Thyroid gland (tissue), 4 donors: ENCODE measurements around the gene ZNF862. TPM values are rescaled to one million over a fixed set of nuclear protein-coding genes. Genes with fewer than 3 reads are reported as not detected.

Experiments used
- DNase-seq, 2 donors: peaks; one replicate each; pipeline ENCODE4 v3.0.0-alpha.2; 2019
- H3K27ac ChIP-seq, 3 donors: fragments of 200-600 bp; sonication (generic); 1 replicate in 2 of 3; 2 replicates in 1 of 3; pipeline ENCODE4 v1.5.1; 2016 to 2019; ENCODE audit warnings: mild to moderate bottlenecking in 1 of 3, moderate library complexity in 1 of 3
- H3K27me3 ChIP-seq: fragments of 200-600 bp; sonication (generic); one replicate; pipeline ENCODE4 v1.5.1; 2019
- H3K36me3 ChIP-seq, 2 donors: fragments of 200-600 bp; sonication (generic); one replicate each; pipeline ENCODE4 v1.5.1; 2016 to 2019
- H3K4me1 ChIP-seq, 2 donors: fragments of 200-600 bp; sonication (generic); one replicate each; pipeline ENCODE4 v1.5.1; 2017 to 2019
- H3K4me3 ChIP-seq, 3 donors: fragments of 200-600 bp; sonication (generic); replicated peaks in 1 of 3; 1 replicate in 2 of 3; 2 replicates in 1 of 3; pipeline ENCODE4 v1.5.1; 2016; ENCODE audit warnings: mild to moderate bottlenecking in 1 of 3
- H3K9me3 ChIP-seq: fragments of 200-600 bp; sonication (generic); one replicate; pipeline ENCODE4 v1.5.1; 2017
- CTCF ChIP-seq, 6 experiments: fragments of 200-600 bp in 3 of 6; fragments of 450-650 bp in 3 of 6; sonication (generic) in 3 of 6; IDR thresholded peaks; one replicate each; pipeline ENCODE4 v1.5.1; 2016 to 2019; ENCODE audit warnings: antibody characterized with exemption in 6 of 6, mild to moderate bottlenecking in 2 of 6, inconsistent platforms in 1 of 6, moderate library complexity in 1 of 6
- POLR2A ChIP-seq, 2 donors: fragments of 450-650 bp; IDR thresholded peaks; one replicate each; pipeline ENCODE4 v1.6.1; 2017; ENCODE audit warnings: antibody characterized with exemption in 2 of 2, mild to moderate bottlenecking in 2 of 2, moderate library complexity in 1 of 2
- WGBS, 2 donors: methylation state at CpG; one replicate each; pipeline ENCODE4 v1.1.5; 2017; 5-methylcytosine and 5-hydroxymethylcytosine counted together
- intact Hi-C: fragments of 100-400 bp; cut with DNase I; formaldehyde crosslinking; loops from one replicate; pipeline ENCODE4 v1.15.1; 2023
- total RNA-seq, 4 donors: library from RNA; depleted of rRNA; stranded (reverse); fragments of >200 nt; gene quantifications; one replicate each; pipeline ENCODE4 v1.2.3, GENCODE V29; 2016

ZNF862 gene
- total RNA-seq, 4 donors from 2014 or later = 23.6 to 53.7 (median 39.3) TPM

DNA sequence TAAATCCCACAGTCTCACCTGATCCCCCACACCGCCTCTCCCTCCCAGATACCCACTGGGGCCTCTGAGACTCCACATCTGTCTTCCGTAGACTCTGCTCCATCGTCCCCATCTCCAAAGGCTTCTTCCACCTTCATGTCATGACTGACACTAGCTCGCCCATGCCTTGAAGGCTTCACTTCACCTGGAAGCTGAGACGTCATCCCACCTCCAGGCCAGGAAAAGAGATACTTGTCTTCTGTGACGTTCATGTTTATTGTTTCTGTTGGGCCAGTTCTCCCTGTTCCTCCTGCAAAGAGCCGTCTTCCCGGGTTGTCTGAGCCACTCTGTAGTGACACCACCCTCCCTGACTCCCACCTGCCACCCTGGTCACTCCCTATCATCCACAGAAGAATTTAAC, 3.6 kb upstream of the ZNF862 start:
- WGBS, 2 donors = 86 to 92% methylated on average over 8 of the region's 8 CpGs
- no peaks in the 10 kb centered on the region for H3K36me3 ChIP-seq
- no peak overlapping the region for H3K4me3 ChIP-seq
- DNase-seq = no peak
- peaks cover 4 to 9% of the 10 kb centered on the region in 2 donors for H3K4me1 ChIP-seq
- no peaks in the 10 kb centered on the region for H3K27me3 ChIP-seq
- no peak overlapping the region for H3K27ac ChIP-seq
- no peak for TF ChIP-seq CTCF (IDR thresholded peaks at IDR 0.05)
- TF ChIP-seq POLR2A (IDR thresholded peaks at IDR 0.05) = no peak
- H3K9me3 ChIP-seq = no peaks in the 10 kb centered on the region
- intact Hi-C loops = no loop called here

DNA sequence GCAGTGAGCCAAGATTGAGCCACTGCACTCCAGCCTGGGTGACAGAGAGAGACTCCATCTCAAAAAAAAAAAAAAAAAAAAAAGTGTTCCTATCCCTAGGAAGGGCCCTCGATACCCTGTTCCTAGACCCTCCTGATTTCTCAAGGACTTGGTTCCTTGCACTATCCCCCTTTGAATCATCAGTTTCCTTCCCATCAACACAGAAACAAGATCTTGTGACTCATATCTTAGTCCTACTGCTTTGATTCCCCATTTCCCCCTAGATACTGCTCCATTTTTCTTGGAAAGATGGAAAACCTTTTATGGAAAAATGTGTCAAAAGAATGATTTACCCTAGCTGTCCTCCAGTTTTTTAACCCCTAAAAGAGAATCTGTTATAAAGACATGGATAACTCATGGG, 1.7 kb upstream of the ZNF862 start:
- TF ChIP-seq CTCF (IDR thresholded peaks at IDR 0.05) (no peak), POLR2A (IDR thresholded peaks at IDR 0.05) (no peak)
- H3K27me3 ChIP-seq = no peaks in the 10 kb centered on the region
- intact Hi-C loops = loop anchor here (5.0 kb wide), 1 partner anchor 64 kb away; the partner anchor contains the start of gene ZNF467
- no peaks in the 10 kb centered on the region for H3K36me3 ChIP-seq
- 47 to 87% methylated on average over 1 of the region's 1 CpG for WGBS, 2 donors
- H3K4me3 ChIP-seq = no peak overlapping the region
- no peak for DNase-seq
- no peaks in the 10 kb centered on the region for H3K9me3 ChIP-seq
- H3K4me1 ChIP-seq = peaks cover 7 to 10% of the 10 kb centered on the region in 2 donors
- no peak overlapping the region for H3K27ac ChIP-seq

DNA sequence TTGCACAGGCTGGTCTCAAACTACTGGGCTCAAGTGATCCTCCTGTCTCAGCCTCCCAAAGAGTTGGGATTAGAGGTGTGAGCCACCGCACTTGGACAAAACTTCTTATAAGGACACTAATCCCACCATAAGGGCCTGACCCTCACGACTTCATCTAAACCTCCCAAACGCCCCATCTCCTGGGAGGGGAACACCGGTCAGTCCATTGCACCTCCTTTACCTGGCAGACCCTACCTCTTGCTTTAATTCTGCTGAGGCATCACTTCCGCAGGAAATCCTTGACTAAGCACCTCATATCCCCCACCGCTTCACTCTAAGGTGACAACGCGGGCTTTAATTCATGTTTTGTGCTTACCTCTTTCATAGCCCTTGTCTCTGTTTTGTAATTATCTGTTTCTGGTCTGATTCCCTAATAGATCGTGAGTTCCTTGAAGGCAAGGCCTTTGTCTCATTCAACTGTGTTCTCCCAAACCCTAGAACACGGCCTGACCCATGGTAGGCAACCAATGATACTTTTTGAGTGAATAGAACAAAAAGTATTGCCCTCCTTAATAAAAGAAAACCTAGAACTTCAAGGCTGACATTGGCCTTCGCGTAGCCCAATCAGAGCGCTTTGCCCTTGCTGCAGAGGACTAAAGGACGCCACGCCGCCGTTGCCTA, 481 bp upstream of the ZNF862 start:
- H3K4me3 ChIP-seq = no peak overlapping the region
- 27 to 33% methylated on average over 17 of the region's 17 CpGs for WGBS, 2 donors
- TF ChIP-seq CTCF (IDR thresholded peaks at IDR 0.05) (no peak), POLR2A (IDR thresholded peaks at IDR 0.05) (no peak)
- H3K4me1 ChIP-seq = peaks cover 7 to 10% of the 10 kb centered on the region in 2 donors
- no peak for DNase-seq
- no peaks in the 10 kb centered on the region for H3K9me3 ChIP-seq
- no peaks in the 10 kb centered on the region for H3K36me3 ChIP-seq
- no peaks in the 10 kb centered on the region for H3K27me3 ChIP-seq
- intact Hi-C loops = loop anchor here (5.0 kb wide), 1 partner anchor 65 kb away; the partner anchor contains the start of gene ZNF467
- peak overlapping the region in 2 of 3 donors; percentile 19 to 33 for H3K27ac ChIP-seq

DNA sequence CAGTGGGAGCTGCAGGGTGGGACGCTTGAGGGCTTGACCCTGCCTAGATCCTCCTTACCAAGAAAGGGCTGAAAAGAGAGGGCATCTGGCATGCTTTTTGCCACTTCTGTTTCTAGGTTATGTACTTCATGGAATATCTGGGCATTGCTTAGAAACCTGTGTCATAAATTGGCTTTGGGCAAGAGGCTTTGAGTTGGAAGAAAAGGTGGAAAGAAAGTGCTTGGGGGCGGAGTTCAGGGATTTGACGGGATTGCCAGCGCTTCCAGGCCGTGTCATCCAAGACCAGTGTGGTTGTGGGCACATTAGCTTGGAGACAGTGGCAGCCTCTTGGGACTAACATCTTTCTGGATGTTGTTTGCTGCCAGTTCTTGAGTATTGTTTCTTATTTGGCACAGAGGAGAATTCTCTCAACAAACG, 825 bp downstream of the ZNF862 start:
- Histone ChIP-seq H3K9me3 (no peaks in the 10 kb centered on the region), H3K4me3 (peak overlapping the region; percentile 47 to 98 (median 95)), H3K27me3 (no peaks in the 10 kb centered on the region), H3K4me1 (peaks cover 7 to 10% of the 10 kb centered on the region in 2 donors), H3K27ac (peak overlapping the region; percentile 84 to 91 (median 90)), H3K36me3 (no peaks in the 10 kb centered on the region)
- intact Hi-C loops = loop anchor here (5.0 kb wide), 1 partner anchor 67 kb away; the partner anchor contains the start of gene ZNF467
- 13 to 15% methylated on average over 6 of the region's 6 CpGs for WGBS, 2 donors
- no peak for TF ChIP-seq CTCF (IDR thresholded peaks at IDR 0.05)
- no peak for TF ChIP-seq POLR2A (IDR thresholded peaks at IDR 0.05)
- DNase-seq = peak; percentile 28 to 29

GRCh38 chr7:149839933-149840332, 1.8 kb downstream of the ZNF862 start:
- WGBS, 2 donors = 98% methylated on average over 5 of the region's 5 CpGs
- peaks cover 7 to 10% of the 10 kb centered on the region in 2 donors for H3K4me1 ChIP-seq
- H3K9me3 ChIP-seq = no peaks in the 10 kb centered on the region
- DNase-seq = no peak
- H3K27ac ChIP-seq = no peak overlapping the region
- no peak overlapping the region for H3K4me3 ChIP-seq
- intact Hi-C loops = loop anchor here (5.0 kb wide), 1 partner anchor 68 kb away; the partner anchor contains the start of gene ZNF467
- TF ChIP-seq POLR2A (IDR thresholded peaks at IDR 0.05) (no peak), CTCF (IDR thresholded peaks at IDR 0.05) (no peak)
- H3K36me3 ChIP-seq = no peaks in the 10 kb centered on the region
- no peaks in the 10 kb centered on the region for H3K27me3 ChIP-seq
